HG02970 (cell line): ENCODE data around the gene PCDHA1.

Experiments
- ATAC-seq: cut with Tn5 transposase; IDR thresholded peaks from one replicate; pipeline ENCODE4 v1.9.1; 2021; ENCODE audit warnings: mild to moderate bottlenecking, moderate library complexity, moderate number of reproducible peaks; ENCODE audit not compliant: unreplicated experiment, low FRiP score

Gene PCDHA1

DNA sequence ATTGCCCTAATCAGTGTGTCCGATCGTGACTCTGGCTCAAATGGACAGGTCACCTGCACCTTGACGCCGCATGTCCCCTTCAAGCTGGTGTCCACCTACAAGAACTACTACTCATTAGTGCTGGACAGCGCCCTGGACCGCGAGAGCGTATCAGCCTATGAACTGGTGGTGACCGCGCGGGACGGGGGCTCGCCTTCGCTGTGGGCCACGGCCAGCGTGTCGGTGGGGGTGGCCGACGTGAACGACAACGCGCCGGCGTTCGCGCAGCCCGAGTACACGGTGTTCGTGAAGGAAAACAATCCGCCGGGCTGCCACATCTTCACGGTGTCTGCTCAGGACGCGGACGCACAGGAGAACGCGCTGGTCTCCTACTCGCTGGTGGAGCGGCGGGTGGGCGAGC is 97.4 kb downstream of the PCDHA1 start:
- ATAC-seq, result no peak

GRCh38 chr5:140883927-140884697 is 98.2 kb downstream of the PCDHA1 start:
- no peak for ATAC-seq

GRCh38 chr5:140916325-140916724 is 130.4 kb downstream of the PCDHA1 start:
- no peak for ATAC-seq

DNA sequence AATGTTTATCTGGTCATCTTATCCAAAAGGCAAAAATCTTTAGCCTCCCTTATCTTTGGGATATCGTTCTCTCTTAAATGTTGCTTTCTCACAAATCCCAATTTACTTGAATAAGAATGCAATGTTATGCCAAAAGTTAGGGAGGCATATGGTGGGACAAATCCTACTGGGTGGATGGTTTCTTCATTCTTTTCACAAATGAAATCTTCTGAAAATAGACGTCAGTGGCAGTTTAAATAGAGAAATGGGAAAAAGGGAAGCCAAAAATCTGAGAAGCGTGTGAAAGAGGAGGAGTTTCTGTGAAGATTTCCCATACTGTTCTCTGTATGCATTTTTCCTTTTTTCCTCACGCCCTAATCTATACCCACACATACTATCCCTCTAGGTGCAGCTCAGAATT is 137.7 kb downstream of the PCDHA1 start:
- ATAC-seq, result no peak

- ATAC-seq, result no peak
Measured at GRCh38 chr5:140925806-140926442, 140.0 kb downstream of the PCDHA1 start, which contains the start of gene PCDHAC1. Gene PCDHAC1, plus strand, starts transcription at chr5:140926299. Its CDS starts 594 bp downstream, at chr5:140926893.

DNA sequence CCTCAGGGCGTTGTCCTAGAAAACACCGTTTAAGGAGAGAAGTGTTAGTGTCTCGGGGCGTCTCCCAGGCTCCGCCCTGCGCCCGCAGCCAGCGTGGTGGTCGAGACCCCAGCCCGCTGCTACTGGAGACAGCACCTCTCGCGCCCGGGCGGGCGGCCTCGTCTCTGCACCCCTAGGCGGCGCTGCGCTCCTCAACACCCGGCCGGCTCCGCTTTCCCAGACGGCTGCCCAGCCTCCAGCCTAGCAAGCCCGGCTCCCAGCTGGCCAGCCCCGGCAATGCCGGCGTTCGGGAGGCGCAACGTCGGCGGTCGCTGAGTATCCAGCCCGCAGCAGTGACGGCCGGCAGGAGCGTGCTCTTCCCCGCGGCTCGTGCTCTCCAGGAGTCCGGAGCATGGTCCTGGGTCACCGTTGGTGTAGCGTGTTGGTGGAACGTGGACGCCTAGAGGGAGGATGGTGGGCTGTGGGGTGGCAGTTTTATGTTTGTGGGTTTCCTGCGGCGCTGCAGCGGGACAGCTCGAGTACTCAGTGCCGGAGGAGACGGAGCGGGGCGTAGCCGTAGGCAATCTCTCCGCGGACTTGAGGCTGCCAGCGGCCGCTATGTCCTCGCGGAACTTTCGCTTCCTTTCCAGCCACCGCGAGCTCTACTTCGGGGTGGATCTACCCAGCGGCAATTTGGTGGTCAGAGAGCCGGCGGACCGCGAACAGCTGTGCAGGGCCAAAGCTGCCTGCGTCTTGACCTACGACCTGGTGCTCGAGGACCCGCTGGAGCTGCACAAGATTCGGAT is 140.7 kb downstream of the PCDHA1 start:
- no peak for ATAC-seq

GRCh38 chr5:140927228-140927573 is 141.3 kb downstream of the PCDHA1 start:
- ATAC-seq, result no peak

DNA sequence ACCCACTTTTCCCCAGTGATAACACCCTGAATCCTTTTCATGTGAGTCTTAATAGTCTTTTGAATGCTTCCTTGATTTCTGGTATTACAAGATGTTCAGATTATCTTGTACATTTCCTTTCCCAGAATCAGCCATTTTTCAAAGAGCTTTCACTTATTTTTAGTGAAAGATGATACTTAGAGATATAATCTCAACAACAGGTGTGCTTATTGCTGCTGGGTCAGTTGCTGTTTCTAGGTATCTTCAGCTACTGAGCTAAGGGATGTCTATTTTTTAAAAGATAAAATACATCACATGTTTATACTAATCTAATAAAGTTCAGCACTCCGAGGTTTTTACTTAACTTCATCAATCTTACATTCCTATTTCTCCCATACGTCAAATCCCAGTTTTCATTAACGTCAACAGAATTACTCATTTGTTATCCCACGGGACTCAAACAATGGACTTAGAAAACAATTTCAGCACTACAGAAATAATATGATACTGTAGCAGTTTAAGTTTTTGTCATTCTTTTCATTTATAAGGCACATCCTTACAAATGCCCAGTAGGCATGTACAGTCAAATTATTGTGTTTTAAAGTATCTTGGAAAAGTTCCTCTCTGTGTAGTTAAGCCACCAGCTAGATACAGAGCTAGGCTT is 149.1 kb downstream of the PCDHA1 start:
- ATAC-seq, result no peak

DNA sequence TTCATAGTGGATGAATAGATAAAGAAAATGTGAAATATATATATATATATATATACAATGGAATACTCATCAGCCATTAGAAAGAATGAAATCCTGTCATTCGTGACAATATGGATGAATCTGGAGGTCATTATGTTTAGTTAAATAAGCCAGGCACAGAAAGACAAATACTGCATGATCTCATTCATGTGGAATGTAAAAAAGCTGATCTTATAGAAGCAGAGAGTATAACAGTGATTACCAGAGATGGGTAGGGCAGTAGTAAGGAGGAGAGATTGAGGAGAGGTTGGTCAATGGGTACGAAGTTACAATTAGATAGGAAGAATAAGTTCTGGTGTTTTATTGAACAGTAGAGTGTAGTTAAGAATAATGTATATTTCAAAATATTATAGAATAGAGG is 160.6 kb downstream of the PCDHA1 start:
- no peak for ATAC-seq

GRCh38 chr5:140951636-140952035 is 165.7 kb downstream of the PCDHA1 start:
- no peak for ATAC-seq

DNA sequence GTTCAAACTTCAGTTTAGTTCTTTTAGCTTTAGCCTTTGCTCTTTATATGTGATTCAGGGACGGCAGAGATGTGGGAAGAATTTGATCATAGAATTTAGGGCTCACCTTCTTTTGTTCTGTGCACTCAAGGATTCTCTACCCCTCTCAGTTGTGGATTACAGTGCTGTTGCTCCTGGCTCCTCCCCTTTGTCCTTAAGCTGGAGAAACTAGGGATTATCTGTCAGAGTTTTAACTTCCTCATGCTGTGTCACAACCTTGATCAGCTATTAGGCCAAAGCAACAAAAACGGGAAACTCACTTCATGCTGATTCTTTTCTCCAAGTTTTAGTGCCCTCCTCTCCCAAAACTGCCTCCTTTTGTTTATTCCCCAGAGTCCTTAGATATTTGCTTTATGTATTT is 167.3 kb downstream of the PCDHA1 start:
- ATAC-seq, result no peak

GRCh38 chr5:140962190-140962589 is 176.2 kb downstream of the PCDHA1 start:
- no peak for ATAC-seq

DNA sequence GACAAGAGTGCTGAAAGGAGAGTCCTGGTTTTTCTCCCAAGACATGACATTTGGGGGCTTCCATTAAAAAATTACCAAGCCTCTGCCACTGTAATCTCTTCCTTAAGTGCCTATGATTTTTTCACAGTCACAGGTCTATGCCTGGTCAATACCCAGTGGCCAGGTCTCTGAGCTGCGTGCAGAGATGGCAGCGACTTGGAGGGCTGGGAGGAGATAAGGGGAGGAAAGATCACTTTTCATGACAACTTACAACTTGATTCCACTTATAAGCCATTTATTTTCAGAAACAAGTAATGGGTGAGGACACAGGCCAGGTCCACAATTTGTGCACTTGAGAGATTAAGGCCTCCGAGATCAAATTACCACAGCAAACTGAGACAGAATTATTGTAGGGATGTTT is 178.4 kb downstream of the PCDHA1 start:
- no peak for ATAC-seq

DNA sequence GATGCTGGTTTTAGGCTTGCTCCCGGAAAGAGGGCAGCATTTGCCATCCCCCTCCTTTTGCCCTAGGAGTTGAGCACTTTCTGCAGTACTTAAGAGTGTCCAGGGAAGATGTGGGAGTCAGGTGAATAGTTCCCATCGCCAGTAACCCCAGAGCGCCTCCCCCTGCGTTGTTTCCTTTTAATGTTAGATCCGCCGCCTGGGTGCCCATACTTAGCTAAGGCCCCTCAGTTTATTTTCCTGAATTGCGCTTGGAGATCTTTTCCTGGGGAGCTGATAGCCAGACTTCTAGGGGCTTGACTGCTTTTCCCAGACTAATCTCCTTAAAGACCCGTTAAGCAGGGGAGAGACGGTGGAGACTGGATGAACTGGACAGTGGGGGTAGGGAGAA is 180.0 kb downstream of the PCDHA1 start:
- ATAC-seq, result no peak

GRCh38 chr5:140966293-140967225 is 180.6 kb downstream of the PCDHA1 start, which contains the start of gene PCDHAC2:
Gene PCDHAC2, plus strand, starts transcription at chr5:140966476. Its CDS starts 291 bp downstream, at chr5:140966767.
- ATAC-seq, result no peak

GRCh38 chr5:140967226-140967893 is 181.4 kb downstream of the PCDHA1 start:
- no peak for ATAC-seq

GRCh38 chr5:140969880-140970279 is 183.9 kb downstream of the PCDHA1 start:
- no peak for ATAC-seq

- no peak for ATAC-seq
Measured at GRCh38 chr5:140973550-140973949, 187.6 kb downstream of the PCDHA1 start.

DNA sequence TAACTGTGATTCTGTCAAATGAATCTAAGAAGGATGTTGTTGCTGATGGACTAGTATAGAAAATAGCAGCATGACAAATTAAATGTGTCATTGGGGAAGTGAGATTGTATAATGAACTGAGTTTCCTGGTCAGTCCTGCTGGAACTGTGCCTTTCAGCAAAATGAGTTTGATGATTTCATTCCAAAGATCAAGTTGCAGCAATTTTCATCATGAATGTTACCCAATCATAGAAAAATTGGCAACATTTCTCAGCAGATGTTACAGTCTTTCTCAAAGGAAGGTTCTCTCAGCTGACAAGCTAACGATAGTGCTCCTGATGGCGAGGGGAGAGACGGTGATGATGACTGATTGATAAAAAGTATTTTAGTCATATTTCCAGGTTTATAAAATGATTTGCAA is 191.1 kb downstream of the PCDHA1 start:
- ATAC-seq, result no peak
